SH-SY5Y (cell line): ENCODE results near the gene MARCKS.

Source experiments
- GATA2 ChIP-seq: IDR thresholded peaks from 2 replicates; pipeline ENCODE4 v1.6.1; 2011; ENCODE audit warnings: mild to moderate bottlenecking, low read depth, low read length
- GATA3 ChIP-seq: IDR thresholded peaks from 2 replicates; pipeline ENCODE4 v1.6.1; 2011; ENCODE audit warnings: low read depth, mild to moderate bottlenecking, low read length, moderate library complexity

DNA sequence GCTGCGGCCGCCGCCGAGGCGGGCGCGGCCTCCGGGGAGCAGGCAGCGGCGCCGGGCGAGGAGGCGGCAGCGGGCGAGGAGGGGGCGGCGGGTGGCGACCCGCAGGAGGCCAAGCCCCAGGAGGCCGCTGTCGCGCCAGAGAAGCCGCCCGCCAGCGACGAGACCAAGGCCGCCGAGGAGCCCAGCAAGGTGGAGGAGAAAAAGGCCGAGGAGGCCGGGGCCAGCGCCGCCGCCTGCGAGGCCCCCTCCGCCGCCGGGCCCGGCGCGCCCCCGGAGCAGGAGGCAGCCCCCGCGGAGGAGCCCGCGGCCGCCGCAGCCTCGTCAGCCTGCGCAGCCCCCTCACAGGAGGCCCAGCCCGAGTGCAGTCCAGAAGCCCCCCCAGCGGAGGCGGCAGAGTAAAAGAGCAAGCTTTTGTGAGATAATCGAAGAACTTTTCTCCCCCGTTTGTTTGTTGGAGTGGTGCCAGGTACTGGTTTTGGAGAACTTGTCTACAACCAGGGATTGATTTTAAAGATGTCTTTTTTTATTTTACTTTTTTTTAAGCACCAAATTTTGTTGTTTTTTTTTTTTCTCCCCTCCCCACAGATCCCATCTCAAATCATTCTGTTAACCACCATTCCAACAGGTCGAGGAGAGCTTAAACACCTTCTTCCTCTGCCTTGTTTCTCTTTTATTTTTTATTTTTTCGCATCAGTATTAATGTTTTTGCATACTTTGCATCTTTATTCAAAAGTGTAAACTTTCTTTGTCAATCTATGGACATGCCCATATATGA is 3.2 kb downstream of the MARCKS start:
- TF ChIP-seq GATA2 (no peak), GATA3 (no peak)
